GM19025 (cell line): Measurements from ENCODE around the gene EIF4ENIF1.
A peak's percentile ranks its signal among the peaks of the same experiment; 100 is the strongest.
"Not testable (repeated sequence)": the region's sequence is repeated elsewhere in the genome, so short reads cannot be mapped to it uniquely, and the experiment has no call there.

Source experiments
- ATAC-seq: cut with Tn5 transposase; IDR thresholded peaks from one replicate; pipeline ENCODE4 v1.9.1; 2021; ENCODE audit warnings: mild to moderate bottlenecking, low read depth, moderate library complexity; ENCODE audit not compliant: unreplicated experiment

The EIF4ENIF1 gene, protein sequence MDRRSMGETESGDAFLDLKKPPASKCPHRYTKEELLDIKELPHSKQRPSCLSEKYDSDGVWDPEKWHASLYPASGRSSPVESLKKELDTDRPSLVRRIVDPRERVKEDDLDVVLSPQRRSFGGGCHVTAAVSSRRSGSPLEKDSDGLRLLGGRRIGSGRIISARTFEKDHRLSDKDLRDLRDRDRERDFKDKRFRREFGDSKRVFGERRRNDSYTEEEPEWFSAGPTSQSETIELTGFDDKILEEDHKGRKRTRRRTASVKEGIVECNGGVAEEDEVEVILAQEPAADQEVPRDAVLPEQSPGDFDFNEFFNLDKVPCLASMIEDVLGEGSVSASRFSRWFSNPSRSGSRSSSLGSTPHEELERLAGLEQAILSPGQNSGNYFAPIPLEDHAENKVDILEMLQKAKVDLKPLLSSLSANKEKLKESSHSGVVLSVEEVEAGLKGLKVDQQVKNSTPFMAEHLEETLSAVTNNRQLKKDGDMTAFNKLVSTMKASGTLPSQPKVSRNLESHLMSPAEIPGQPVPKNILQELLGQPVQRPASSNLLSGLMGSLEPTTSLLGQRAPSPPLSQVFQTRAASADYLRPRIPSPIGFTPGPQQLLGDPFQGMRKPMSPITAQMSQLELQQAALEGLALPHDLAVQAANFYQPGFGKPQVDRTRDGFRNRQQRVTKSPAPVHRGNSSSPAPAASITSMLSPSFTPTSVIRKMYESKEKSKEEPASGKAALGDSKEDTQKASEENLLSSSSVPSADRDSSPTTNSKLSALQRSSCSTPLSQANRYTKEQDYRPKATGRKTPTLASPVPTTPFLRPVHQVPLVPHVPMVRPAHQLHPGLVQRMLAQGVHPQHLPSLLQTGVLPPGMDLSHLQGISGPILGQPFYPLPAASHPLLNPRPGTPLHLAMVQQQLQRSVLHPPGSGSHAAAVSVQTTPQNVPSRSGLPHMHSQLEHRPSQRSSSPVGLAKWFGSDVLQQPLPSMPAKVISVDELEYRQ

DNA sequence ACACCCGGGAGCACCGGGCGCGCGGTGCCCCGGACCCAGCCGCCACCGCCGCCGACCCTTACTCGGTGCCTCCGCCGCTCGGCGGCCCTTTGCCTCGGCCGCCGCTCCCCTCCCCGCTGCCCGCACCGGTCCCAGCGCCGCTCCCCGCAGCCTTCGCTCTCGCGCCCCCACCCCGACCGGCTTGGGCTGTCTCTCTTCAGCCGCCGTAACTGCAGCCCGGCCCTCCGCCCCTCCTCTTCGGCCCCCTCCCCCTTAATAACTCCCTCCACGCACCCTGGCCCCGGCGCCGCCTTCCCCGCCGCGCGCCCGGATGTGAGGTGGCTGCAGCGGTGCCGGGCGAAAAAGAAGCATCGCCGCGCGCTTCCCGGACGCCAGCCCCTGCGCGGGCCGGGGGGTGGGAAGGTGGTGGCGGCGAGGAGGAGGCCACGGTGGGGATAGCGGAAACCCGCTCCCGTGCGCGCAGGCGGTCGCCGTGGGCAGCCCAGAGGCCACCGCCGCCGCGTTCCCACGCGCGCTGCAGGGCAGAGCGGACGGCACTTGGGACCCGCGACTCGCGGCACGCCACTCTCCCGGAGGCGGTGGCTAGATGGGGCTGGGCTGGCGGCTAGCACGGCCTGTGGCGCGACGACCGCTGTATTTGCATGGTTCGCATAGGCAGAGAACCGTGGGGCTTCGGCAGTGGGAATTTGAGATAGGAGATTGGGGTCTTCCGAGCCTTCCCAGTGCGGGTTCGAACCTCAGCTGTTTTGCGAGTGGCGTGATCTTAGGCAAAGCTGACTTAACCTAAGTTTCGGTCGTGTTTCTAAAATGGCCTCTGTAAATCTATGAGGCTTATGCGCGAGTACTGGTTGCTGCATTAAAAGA is at the start of gene EIF4ENIF1:
Gene EIF4ENIF1 (minus strand): TSS at position 211 of the 864 bp plus-strand sequence. CDS start 1,124 bp downstream, outside the sequence.
- peak; percentile 32 for ATAC-seq

DNA sequence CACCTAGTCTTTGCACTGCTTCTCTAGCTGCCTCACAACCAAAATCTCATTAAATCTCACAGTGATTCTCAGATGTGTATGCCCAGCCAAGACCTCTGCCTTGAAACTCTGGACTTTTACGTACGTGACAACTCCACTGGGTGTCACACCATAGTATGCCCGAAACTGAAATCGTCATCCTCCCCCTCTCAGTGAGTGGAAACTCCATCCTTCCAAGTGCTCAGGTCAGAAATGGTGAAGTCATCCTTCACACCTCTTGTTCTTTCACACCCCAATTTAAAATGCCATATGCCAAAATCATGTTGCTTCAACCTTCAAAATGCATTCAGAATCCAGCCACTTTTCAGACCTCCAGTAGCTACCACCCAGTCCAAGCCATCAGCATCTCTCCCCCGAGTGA is 49.2 kb upstream of the EIF4ENIF1 start:
- no peak for ATAC-seq

DNA sequence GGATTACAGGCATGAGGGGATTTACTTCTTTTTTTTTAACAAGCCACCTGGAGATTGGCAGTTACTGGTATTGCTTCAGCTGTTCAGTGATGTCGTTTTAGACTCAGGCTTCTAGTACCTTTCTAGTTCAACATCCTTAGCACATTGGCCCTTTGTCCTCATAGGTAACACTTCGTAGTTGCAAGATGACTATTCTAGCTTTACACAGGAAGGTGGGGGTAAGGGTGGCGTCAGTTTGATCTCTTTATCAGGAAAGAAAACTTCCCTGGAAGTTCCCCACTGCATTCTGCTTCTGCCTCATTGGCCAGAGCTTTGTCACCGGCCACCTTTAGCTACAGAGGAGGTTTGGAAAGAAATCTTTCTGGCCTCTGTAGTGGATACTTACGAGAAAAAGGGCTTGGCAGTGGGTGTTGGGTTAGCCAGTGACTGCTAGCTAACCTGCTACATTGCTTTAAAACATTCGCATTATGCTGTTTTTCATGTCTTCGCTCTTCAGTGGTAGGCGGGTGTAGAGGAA is 47.4 kb upstream of the EIF4ENIF1 start:
- ATAC-seq: peak; percentile 67

DNA sequence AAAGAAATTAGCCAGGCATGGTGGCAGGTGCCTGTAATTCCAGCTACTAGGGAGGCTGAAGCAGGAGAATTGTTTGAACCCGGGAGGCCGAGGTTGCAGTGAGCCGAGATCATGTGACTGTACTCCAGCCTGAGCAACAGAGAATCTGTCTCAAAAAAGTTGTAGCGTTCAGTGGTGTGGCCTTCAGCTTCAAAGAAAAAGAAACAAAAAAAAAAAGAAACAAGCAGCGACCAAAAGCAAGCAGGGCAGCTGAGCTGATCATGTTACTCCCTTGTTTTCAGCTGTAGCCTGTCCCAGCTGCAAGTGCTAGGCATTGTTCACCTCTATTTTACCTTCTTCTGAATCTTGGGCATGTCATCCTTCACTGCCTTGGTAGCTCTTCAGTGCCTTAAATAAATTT is 43.7 kb upstream of the EIF4ENIF1 start:
- ATAC-seq: no peak

DNA sequence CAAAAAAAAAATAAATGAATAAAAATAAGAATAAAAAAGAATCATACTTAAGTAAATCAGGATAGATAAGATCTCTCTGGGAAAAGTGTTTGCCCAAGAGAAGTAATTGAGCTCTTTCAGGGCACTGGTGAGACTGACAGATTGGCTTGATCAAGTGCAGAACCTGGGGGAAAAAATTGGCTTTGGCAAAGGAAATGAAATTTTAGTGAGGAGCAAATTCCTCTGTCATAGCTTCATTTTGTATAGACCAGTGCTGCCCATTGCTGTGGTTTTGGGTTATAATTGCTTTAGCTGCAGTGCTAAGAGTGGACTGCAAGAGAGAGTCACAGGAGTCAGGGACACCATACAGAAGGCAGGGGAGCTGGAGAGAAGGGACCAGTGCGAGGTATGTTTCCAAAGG is 42.4 kb upstream of the EIF4ENIF1 start:
- no peak for ATAC-seq

DNA sequence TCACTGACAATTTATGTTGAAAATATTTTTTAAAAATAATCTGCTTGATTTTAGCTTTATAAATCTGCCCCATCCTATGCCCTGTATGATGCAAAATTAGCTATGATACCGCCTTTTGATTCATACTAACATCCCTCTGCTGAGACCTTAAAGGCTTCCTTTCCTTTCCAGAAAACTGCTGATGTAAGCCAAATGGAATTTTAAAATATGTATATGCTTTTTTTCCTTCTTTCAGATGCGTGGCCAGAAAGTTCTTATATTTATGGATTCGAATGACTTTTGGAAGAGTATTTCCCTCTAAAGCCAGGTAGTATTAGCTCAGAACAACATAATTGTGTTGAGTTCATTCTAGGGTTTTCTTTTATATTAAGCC is 41.2 kb upstream of the EIF4ENIF1 start:
- ATAC-seq: no peak

DNA sequence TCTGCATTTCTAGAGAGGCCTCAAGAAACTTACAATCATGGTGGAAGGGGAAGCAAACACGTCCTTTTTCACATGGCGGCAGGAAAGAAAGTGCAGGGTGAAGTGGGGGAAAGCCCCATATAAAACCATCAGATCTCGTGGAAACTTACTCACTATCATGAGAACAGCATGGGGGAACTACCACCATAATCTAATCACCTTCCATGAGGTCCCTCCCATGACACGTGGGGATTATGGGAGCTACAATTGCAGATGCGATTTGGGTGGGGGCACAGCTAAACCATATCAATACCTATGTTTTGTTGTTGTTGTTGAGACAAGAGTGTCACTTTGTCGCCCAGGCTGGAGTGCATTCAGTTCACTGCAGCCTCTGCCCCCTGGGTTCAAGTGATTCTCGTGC is 36.6 kb upstream of the EIF4ENIF1 start:
- no peak for ATAC-seq

DNA sequence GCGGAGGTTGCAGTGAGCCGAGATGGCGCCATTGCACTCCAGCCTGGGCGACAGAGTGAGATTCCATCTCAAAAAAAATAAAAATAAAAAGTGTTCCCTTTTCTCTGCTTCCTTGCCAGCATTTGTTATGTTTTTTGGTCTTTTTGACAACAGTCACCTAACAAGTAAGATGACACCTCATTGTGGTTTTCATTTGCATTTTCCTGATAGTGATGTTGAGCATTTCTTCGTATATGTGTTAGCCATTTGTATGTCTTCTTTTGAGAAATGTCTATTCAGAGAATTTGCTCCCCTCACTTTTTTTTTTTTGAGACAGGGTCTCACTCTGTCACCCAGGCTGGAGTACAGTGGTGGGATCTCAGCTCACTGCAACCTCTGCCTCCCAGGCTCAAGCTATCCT is 34.5 kb upstream of the EIF4ENIF1 start:
- not testable (repeated sequence) for ATAC-seq

DNA sequence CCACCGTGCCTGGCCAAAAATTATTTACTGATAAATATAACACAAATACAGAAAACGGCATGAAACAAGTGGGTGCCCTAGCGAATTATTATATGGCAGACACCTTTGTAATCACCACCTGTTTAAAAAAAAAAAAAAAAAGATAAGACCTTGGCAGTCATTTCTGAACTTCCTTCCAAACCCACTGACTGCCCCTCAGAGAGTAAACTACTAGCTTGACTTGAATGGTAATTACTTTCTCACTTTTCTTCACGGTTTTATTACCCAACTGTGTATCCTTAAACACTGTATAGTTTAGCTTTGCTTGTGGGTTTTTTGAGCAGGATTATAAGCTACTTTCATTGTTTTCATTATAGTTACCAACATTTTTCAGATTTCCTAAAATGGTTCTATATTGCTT is 30.4 kb upstream of the EIF4ENIF1 start:
- ATAC-seq: no peak

DNA sequence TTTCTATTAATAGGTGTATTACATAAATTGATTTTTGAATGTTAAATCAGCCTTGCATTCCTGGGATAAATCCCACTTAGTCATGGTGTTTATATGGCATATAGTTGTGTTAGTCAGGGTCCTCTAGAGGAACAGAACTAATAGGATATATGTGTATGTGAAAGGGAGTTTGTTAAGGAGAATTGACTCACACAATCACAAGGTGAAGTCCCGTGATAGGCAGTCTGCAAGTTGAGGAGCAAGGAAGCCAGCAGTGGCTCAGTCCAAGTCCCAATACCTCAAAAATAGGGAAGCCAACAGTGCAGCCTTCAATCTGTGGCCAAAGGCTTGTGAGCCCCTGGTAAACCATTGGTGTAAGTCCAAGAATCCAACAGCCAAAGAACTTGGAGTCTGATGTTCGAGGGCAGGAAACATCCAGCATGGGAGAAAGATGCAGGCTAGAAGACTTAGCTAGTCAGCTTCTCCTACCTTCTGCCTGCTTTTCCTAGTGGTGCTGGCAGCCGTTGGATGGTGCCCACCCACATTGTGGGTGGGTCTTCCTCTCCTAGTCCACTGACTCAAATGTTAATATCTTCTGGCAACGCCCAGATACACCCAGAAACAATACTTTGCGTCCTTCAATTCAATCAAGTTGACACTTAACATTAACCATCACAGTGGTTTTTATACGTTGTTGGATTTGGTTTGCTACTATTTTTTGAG is 19.6 kb upstream of the EIF4ENIF1 start:
- ATAC-seq: no peak

DNA sequence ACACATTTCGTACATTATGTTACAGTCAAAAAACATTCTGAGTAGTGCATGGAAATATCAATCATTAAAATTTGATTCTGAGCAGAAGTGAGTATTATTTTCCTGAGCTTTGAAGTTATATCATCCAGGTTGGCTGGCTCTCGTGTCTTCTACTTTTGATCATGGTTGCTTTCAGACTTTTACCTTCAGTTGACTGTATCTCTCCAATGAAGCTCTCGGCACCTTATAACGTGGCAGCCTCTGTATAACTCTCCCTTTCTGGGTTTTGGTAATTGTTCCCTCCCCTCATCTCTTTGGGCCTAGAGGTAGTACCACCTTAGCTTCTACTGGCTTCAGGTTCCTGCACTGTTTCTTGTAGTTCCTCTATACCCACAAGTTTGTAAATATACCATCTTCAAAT is 18.9 kb upstream of the EIF4ENIF1 start:
- no peak for ATAC-seq

DNA sequence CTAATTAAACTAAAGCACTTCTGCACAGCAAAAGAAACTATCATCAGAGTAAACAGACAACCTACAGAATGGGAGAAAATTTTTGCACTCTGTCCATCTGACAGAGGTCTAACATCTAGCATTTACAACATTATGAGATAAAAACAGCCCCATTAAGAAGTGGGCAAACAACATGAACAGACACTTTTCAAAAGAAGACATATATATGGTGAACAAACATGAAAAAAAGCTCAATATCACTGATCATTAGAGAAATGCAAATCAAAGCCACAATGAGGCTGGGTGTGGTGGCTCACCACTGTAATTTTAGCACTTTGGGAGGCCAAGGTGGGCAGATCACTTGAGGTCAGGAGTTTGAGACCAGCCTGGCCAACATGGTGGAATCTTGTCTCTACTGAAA is 17.9 kb upstream of the EIF4ENIF1 start:
- ATAC-seq: not testable (repeated sequence)

DNA sequence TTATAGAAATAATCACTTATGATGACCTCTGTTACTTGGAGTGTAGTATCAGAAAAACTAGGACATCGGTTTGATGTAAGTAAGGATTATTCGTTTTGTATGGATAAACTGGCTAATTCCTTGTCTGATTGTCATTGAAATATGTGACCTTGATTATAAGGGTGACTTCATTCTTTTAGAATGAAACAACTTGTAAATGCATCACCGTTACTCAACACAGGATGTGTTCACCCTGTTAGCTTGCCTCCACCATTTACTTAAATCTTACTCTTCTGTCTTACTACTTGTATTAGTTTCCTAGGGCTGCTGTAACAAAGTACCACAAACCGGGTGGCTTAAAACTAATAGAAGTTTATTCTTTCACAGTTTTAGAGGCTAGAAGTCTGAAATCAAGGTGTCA is 14.6 kb upstream of the EIF4ENIF1 start:
- ATAC-seq: no peak

DNA sequence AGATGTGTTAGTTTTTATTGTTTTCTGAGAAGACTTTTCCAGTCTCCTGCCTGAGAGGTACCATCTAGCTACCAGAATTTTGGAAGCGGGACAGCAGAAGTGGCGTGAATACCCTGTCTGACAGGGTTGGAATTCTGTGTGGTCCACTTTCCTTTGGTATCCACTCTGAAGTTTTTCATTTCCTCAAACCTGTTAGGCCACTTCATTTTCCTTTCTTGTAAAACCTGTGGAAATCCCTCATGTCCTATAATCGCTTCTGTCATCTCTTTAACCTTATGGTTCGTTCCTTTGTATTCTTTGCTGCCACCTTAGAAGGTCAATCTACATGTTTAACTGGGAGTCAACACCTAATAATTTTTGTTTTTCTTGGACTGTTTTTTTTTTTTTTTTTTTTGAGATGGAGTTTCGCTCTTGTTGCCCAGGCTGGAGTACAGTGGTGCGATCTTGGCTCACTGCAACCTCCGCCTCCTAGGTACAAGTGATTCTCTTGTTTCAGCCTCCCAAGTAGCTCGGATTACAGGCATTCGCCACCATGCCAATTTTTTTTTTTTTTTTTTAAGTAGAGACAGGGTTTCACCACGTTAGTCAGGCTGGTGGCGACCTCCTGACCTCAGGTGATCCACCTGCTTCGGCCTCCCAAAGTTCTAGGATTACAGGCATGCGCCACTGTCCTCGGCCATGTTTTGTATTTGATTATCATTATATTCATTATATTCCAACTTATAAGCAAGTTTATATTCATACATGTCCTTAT is 13.7 kb upstream of the EIF4ENIF1 start:
- ATAC-seq: no peak

DNA sequence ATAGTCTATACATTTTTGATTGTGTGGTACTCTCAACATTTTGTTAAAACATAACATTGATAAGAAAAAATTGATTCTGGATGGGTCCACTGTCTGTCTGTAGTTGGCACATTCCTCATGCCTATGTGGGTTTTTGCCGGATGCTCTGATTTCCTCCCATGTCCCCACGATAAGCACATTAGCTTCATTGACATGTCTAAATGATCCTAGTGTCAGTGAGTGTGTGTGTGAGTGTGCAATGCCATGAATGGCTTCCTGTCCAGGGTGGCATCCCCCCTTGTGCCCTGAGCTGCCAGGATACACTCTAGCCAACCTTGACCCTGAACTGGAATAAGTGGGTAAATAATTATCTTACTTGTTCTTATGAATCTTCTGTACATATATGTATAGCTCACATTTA is 12.1 kb upstream of the EIF4ENIF1 start:
- no peak for ATAC-seq

DNA sequence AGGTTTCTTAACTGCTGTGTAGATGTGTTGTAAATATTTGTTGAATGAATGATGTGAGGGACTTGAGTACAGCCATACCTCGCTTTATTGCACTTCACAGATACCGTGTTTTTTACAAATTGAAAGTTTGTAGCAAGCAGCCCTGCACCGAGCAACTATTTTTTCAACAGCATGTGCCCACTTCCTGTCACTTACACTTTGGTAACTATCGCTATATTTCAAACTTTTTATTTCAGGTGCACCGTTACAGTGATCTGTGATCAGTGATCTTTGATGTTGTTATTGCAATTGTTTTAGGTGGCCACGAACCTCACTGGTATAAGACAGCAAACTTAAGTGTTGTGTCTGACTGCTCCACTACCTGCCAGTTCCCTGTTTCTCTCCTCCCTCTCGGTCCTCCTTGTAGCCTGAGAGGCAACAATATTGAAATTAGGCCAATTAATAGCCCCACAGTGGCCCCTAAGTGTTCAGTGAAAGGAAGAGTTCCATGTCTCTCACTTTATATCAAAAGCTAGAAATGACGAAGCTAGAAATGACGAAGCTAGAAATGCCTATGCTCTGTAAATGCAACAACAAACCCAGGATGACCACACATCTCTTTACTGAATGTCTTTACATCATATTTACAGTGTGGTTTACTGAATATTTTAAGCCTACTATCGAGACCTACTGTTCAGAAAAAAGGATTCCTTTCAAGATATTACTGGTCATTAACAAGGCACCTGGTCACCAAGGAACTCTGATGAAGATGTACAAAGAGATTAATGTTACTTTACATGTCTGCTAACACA is 7.7 kb upstream of the EIF4ENIF1 start:
- no peak for ATAC-seq

DNA sequence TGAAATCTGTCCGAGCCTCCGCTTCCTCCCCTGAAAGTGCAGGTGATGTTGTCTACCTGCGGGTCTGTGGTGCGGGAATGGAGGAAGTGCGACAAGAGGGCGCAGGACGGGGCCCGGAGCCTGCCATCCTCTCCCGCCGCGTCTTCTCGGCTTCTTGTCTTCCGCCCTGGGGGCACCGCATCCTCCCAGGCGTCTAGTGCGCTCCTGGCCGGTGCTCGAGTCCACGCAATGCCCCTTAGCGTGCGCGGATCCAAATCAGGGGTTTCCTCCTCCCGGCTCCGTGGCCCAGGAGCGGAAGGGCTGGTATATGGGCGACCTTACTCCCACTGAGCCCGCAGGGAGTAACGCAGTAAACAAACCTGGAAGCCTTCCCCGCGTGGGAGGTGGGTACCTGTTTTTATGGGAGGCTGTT is 7.1 kb upstream of the EIF4ENIF1 start:
- peak; percentile 9 for ATAC-seq
